ENCODE results near the gene PCLO.

GRCh38 chr7:82953324-82954027 is 209.2 kb downstream of the PCLO start:
- TF ChIP-seq POLR2AphosphoS5 (IDR thresholded peaks at IDR 0.05; ENCODE audit: insufficient read depth in 1 of 2, low read depth in 1 of 2), result no peak
- TF ChIP-seq, protein P1, sequence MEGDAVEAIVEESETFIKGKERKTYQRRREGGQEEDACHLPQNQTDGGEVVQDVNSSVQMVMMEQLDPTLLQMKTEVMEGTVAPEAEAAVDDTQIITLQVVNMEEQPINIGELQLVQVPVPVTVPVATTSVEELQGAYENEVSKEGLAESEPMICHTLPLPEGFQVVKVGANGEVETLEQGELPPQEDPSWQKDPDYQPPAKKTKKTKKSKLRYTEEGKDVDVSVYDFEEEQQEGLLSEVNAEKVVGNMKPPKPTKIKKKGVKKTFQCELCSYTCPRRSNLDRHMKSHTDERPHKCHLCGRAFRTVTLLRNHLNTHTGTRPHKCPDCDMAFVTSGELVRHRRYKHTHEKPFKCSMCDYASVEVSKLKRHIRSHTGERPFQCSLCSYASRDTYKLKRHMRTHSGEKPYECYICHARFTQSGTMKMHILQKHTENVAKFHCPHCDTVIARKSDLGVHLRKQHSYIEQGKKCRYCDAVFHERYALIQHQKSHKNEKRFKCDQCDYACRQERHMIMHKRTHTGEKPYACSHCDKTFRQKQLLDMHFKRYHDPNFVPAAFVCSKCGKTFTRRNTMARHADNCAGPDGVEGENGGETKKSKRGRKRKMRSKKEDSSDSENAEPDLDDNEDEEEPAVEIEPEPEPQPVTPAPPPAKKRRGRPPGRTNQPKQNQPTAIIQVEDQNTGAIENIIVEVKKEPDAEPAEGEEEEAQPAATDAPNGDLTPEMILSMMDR (IDR thresholded peaks at IDR 0.05), result no peak

All from vagina (tissue), 2 donors.